Epithelial cell of esophagus (primary cell): ENCODE data around the gene UQCC2.

ENCODE experiments used
- DNase-seq: peaks from one replicate; pipeline ENCODE4 v3.0.0; 2010; ENCODE audit warnings: low read depth
- H3K4me3 ChIP-seq: 2 replicates; pipeline ENCODE4 v1.5.1; 2011; ENCODE audit warnings: mild to moderate bottlenecking, low read length, control low read depth
- CTCF ChIP-seq: IDR thresholded peaks from 2 replicates; pipeline ENCODE4 v1.5.1; 2011; ENCODE audit warnings: low read depth, mild to moderate bottlenecking, low read length, control low read depth, inconsistent platforms; ENCODE audit not compliant: insufficient read depth; ENCODE audit errors: missing control alignments

Gene UQCC2

DNA sequence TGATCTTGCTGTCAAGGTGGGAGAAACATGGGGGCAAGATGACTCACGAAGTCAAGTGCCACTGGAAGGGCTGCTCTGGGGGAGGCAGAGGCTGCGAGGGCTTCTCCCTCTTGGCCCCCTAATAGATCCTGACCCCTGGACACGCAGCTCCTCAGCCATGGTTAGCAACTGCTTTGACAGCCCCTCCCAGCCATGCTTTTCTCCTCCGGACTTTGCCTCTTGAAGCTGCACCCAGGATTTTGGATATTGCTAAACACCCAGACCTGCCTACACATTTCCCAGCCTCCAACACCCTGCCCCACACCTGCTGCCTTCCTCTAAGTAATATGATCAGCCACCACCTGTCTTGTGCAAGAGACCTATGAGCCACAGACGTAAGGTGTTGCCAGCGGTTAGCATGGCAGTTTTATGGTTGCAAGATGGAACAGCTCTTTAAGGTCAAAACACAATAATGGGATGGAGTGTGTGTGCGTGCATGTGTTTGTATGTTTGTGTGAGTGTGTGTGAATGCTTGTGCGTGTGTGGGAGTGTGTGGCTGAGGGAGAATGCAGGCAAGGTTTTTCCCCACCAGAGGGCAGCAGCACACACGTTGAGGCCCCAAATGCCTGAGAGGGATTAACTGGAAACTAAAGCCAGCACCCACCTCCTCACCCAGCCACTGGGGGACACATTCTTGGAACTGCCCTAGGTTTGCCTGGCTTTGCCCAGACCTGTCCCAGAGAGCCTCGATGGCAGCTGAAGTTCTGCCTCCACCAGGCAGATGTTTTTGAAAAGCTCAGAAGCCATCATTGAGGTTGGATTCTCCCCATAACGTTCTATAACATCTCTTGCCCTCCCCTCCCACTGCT is 32.7 kb upstream of the UQCC2 start:
- DNase-seq = peak; percentile 98
- TF ChIP-seq CTCF = peak; percentile 95
- H3K4me3 ChIP-seq = no peak overlapping the region

DNA sequence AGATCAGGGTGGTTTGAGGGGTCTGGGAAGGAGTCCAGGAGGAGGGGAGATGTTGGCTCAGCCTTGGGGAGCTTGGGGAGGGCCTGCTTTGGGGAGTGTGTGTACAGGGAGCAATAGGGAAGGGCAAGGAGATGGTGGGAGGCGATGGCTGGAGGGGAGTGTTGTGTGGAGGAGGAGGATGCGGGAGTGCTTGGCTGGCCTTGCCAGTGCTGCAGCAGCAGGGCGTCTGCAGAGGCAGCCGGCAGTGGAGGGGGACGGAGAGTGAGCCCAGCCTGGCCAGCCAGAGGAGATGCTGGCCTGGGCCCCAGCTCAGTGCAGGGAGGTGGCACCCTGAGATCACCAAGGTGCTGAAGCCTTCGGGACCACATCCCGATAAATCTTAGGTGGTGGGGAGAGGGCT is 31.3 kb upstream of the UQCC2 start:
- TF ChIP-seq CTCF = no peak
- no peak for DNase-seq
- no peak overlapping the region for H3K4me3 ChIP-seq

DNA sequence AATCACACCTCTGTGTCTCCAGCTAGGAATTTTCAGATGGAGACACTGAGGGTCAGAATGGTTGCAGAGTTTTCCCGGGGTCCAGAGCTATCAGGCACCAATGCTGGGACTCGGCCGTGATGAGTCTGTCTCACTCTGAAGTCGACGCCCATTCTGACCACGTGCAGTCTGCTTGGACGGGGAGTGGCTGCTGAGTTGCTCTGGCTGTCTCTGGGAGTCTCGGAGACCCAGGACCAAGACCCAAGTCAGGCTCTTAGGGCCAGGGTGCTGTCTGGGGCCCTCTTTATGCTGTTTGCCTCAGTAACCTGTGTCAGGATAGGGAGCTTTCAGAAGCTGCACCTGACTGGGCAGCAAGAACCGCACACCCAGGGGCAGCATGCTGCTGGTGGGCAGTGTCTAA is 30.6 kb upstream of the UQCC2 start:
- H3K4me3 ChIP-seq = no peak overlapping the region
- no peak for TF ChIP-seq CTCF
- DNase-seq = no peak

DNA sequence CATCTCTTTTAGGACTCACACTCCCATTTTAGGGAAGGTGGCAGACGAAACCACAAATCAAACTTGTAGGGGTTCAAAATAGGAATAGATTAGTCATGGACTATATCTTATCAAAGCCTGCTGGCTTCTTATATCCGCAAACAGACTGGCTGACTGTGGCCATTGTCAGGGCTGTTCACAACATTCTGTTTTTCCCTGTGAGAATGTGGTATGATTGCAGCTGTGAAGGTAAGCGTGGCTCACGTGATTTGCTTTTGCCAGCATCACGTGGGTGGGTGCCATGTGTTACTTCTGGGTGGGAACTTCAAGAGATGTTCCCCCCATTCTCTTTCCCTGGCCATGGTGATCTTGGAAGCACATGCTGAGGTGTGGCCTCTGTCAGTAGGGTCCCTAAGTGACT is 29.3 kb upstream of the UQCC2 start:
- TF ChIP-seq CTCF = no peak
- H3K4me3 ChIP-seq = no peak overlapping the region
- no peak for DNase-seq

DNA sequence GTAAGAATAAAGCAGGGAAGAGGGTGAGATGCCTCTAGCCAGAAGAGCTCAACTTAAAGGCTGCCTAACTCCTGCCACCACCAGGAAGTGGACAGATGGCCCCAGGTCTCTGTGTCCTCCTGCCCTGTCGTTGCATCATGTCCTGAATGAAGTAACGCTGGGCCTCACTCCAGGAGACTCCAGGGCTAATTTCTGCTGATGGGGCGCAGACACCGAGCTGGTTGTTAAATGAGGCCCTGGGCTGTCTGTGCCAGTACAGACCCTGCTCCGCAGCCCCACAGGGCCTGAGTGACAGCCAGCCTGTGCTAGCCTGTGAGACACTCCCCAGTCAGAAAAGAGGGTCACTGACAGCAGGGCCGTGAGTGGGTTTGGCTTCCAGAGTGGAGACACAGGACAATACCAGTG is 28.7 kb upstream of the UQCC2 start:
- no peak for DNase-seq
- no peak overlapping the region for H3K4me3 ChIP-seq
- TF ChIP-seq CTCF = no peak

DNA sequence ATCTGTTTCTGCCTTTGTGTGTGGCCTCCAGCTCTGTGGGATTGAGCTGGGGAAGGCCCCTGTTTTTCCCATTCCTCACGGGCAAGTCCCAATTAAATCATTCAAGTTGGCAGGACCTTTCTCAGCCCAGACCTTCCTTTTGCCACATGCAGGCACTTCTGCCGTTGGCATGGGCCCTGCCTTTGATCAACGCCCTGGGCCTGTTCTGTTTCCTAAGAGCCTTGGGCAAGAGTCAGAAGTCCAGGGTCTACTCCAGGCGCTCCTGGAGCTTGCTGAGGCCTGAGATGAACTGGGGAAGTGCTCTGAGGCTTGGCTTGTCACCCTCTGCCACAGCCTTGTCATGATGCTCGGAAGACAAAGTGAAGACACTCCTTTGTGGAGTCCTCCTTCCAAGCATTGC is 28.1 kb upstream of the UQCC2 start:
- DNase-seq = no peak
- TF ChIP-seq CTCF = no peak
- no peak overlapping the region for H3K4me3 ChIP-seq

DNA sequence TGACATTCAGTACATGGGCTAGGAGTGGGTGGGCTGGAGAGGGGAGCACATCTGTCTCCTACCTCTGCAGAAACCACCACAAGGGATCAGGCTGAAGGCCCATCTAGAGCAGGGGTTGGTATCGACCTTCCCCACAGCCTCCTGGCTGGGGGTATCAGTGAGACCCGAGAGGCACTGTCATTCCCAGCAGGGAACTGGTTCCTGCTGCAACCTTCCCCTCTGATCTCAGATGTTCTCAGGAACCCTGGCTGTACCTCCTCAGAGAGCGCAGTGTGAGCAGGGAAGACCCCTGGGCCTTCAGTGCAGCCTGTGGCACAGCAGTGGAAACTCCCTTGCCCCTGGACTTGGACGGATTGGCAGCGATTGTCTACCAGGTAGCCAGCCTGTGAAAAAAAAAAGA is 27.4 kb upstream of the UQCC2 start:
- TF ChIP-seq CTCF = no peak
- DNase-seq = no peak

More for the DNA sequence above, 27.4 kb upstream of the UQCC2 start:
- no peak overlapping the region for H3K4me3 ChIP-seq
